ENCODE results near the gene CDK10.
"Not testable (repeated sequence)": the region's sequence is repeated elsewhere in the genome, so short reads cannot be mapped to it uniquely, and the experiment has no call there.

The CDK10 gene

DNA sequence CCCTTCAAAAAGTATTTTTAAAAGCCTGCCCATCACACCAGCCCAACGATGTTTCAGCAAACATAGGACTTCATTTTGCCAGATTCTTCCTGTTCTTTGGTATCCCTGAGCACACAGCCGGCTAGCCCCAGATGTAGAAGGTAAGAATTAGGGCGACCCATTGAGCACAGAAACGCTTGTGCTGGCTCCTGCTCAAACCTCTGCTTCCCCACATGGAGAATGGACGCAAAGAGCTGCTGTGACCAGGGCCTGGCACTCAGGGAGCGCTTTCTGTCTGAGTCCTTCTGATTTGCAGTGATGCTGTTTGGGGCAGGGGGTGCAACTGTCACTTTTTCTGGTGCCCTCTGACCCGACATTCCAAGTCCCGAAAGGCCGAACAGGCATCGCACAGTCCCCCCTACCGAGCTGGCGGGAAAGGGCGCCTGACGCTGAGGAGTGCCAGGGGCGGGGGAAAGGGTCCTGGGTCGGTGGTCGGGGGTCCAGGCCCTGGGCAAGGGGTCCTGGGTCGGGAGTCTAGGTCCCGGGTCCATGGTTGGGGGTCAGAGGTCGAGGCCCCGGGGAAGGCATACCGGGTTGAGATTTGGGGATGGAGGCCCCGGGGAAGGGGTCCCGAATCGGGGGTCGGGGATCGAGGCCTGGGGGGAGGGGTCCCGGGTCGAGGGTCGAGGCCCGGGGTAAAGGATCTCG lies 29.9 kb upstream of the CDK10 start:
- no peak for TF ChIP-seq GATA1 (IDR thresholded peaks at IDR 0.05; ENCODE audit: low read depth, low read length)
- no peak for TF ChIP-seq POLR2A (IDR thresholded peaks at IDR 0.05; ENCODE audit: low read length)
- no peak for DNase-seq

DNA sequence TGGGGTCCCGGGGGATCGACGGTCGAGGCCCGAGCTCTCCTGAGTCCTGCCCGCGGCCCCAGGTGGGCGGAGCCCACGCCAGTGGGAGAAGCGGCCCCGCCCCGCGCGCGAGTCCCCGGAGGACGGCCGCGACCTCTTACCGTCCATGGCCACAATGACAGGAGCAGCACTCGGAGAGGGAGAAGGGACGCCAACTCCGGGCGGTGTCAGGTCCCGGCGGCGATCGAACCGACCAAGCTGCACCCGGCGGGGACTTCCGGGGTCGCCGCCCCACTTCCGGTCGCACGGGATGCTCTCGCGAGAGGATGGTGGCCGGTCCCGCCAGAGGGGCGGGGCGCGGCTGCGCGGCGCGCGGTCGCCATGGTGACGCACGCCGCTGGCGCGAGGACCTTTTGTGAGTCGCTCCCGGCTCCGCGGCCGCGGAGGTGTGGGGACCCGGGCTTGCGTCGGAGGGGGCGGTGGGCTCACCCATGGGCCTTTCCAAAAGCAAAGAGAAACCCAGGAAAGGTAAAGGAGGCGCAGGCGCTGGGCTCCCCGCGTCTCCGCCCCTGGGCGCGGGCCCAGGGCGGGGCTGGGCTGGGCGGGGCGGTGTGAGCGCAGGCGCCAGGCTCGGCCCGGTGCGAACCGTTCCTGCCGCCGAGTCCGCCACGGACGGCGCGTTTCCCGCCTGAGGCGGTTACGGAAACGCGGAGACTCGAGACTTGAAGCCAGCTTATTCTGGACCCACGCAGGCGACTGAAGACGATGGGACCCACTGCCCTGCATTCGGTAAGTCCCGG lies 28.9 kb upstream of the CDK10 start, which contains the start of the genes CHMP1A and SPATA33:
TSS of gene CHMP1A (minus strand) at position 267 of the 779 bp plus-strand sequence. CDS start at position 147, 120 bp downstream.
TSS of gene SPATA33 (plus strand) at position 395 of the 779 bp plus-strand sequence. CDS start at position 471, 76 bp downstream.
- TF ChIP-seq POLR2A (IDR thresholded peaks at IDR 0.05; ENCODE audit: low read length) (peak; percentile 76), GATA1 (IDR thresholded peaks at IDR 0.05; ENCODE audit: low read depth, low read length) (no peak)
- DNase-seq: peak; percentile 94 to 97

DNA sequence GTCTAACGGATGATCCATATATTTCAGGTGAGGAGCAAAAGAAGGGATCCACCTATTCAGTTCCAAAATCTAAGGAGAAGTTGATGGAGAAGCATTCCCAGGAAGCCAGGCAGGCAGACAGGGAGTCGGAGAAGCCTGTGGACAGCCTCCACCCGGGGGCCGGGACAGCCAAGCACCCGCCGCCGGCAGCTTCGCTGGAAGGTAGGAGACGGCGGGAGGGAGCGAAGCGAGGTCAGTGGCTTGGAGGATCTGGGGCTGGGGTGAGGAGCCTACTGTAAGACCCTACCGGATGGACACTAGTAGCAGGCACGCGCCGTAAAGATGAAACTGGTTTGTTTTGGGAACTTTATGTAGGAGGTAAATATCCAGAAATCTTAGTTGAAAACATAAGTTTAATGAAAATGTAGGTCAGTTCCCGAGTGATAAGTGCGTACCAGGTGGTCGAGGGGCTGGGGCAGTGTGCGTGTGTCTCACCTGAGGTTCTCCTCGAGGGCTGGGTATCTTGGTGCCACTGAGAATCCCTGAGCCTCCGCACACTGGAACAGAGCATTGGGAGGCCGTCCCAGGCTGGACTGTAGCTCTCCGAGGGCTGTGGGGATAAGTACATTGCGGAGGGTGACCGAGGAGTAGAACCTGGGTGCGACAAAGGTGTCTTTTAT lies 28.1 kb upstream of the CDK10 start:
- peak; percentile 50 to 61 for DNase-seq
- TF ChIP-seq GATA1 (IDR thresholded peaks at IDR 0.05; ENCODE audit: low read depth, low read length): no peak
- TF ChIP-seq POLR2A (IDR thresholded peaks at IDR 0.05; ENCODE audit: low read length): peak; percentile 54

DNA sequence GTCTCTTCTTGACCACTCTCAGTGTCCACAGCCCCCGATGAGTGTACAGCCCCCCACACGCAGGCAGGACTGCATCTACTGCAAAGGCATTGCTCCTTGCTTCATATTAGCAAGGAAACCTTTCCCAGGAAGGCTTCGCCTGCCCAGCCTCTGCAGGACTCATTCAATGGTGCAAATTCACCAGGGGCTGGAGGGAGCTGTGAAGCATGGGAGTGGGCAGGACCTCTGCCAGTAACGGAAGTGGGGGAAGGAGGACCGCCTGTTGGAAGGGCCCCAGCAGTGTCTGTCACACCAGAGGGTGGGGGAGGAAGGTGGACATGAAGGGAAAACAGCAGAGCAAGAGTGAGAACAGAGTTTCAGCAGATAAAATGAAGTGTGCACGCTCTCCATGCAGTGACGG lies 26.3 kb upstream of the CDK10 start:
- no peak for DNase-seq
- no peak for TF ChIP-seq GATA1 (IDR thresholded peaks at IDR 0.05; ENCODE audit: low read depth, low read length)

DNA sequence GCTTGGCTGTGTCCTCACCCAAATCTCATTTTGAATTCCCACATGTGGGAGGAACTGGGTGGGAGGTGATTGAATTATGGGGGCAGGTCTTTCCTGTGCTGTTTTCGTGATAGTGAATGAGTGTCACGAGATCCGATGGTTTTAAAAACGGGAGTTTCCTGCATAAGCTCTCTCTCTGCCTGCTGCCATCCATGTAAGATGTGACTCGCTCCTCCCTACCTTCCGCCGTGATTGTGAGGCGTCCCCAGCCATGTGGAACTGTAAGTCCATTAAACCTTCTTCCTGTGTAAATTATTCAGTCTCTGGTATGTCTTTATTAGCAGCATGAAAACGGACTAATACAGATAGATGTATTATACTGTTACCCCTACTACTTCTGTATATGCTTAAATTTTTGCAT lies 25.3 kb upstream of the CDK10 start:
- TF ChIP-seq GATA1 (IDR thresholded peaks at IDR 0.05; ENCODE audit: low read depth, low read length): no peak
- TF ChIP-seq POLR2A (IDR thresholded peaks at IDR 0.05; ENCODE audit: low read length): no peak
- no peak for DNase-seq

DNA sequence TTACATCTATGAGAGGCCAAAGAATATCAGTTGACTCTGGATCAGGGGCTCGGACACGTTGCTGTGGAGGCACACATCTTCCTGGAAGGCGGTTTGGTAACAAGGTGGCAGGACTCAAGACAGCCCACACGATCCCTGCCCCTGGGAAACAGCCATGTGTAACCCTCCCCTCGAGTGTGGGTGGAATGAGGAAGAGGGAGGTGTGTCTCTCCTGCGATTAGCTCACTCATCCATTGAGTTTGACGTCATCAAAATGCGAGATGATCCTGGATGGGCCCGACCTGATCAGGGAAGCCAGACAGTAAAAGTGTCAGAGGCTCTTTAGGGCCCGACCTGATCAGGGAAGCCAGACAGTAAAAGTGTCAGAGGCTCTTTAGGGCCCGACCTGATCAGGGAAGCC lies 22.3 kb upstream of the CDK10 start:
- not testable (repeated sequence) for DNase-seq

DNA sequence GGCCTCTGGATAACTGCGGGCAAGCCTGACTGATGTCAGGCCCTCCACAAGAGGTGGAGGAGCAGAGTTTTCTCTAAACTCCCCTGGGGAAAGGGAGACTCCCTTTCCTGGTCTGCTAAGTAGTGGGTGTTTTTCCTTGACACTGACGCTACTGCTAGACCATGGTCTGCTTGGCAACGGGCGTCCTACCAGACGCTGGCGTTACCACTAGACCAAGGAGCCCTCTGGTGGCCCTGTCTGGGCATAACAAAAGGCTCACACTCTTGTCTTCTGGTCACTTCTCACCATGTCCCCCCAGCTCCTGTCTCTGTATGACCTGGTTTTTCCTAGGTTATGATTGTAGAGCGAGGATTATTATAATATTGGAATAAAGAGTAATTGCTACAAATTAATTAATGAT lies 19.5 kb upstream of the CDK10 start:
- DNase-seq: peak; percentile 30 to 45

DNA sequence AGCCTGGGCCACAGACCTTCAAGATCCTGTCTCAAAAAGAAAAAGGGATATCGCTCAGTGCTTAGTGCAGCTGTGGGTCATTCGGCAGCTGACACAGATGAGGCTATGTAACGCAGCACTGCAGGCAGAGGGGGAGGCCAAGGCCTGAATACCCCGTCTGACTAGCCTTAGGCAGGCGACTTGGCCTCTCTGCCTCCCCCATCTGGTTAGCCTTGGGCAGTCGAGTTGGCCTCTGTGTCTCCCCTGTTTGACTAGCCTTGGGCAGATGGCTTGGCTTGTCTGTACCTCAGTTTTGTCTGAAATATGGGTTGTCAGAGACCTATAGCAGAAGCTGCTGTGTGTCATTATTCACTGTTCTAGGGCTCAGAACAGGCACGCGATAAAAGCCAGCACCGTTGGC lies 18.9 kb upstream of the CDK10 start:
- no peak for DNase-seq
- no peak for TF ChIP-seq GATA1 (IDR thresholded peaks at IDR 0.05; ENCODE audit: low read depth, low read length)
- TF ChIP-seq POLR2A (IDR thresholded peaks at IDR 0.05; ENCODE audit: low read length): no peak

DNA sequence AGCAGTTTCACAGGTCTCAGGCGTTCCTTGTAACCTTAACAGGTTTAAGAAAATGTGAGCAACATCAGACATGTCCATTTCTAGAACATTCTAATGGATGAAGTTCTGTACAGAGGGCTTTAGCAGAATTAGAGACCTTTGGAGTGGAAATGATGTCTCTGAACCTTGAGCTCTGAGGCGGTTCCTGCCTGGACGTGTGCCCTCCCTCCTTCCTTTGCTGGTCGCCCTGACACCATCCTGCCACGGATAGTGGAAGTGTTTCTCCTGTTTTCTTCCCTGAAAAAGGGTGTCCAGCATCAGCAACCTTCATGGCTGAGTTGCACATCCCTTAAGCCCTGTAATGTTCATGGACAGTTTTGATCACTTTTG lies 17.7 kb upstream of the CDK10 start:
- no peak for TF ChIP-seq GATA1 (IDR thresholded peaks at IDR 0.05; ENCODE audit: low read depth, low read length)
- TF ChIP-seq POLR2A (IDR thresholded peaks at IDR 0.05; ENCODE audit: low read length): no peak

DNA sequence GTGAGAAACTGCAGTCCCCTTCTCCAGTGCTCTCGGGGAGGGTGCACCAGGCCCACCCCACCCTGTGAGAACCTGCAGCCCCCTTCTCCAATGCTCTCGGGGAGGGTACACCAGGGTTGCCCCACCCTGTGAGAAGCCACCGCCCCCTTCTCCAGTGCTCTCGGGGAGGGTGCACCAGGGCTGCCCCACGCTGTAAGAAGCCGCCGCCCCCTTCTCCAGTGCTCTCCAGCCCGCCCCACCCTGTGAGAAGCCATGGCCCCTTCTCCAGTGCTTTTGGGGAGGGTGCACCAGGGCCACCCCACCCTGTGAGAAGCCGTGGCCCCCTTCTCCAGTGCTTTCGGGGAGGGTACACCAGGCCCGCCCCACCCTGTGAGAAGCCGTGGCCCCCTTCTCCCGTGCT lies 16.7 kb upstream of the CDK10 start:
- TF ChIP-seq GATA1 (IDR thresholded peaks at IDR 0.05; ENCODE audit: low read depth, low read length): no peak
- TF ChIP-seq POLR2A (IDR thresholded peaks at IDR 0.05; ENCODE audit: low read length): no peak
- no peak for DNase-seq

More for the DNA sequence above, 17.7 kb upstream of the CDK10 start:
- no peak for DNase-seq

DNA sequence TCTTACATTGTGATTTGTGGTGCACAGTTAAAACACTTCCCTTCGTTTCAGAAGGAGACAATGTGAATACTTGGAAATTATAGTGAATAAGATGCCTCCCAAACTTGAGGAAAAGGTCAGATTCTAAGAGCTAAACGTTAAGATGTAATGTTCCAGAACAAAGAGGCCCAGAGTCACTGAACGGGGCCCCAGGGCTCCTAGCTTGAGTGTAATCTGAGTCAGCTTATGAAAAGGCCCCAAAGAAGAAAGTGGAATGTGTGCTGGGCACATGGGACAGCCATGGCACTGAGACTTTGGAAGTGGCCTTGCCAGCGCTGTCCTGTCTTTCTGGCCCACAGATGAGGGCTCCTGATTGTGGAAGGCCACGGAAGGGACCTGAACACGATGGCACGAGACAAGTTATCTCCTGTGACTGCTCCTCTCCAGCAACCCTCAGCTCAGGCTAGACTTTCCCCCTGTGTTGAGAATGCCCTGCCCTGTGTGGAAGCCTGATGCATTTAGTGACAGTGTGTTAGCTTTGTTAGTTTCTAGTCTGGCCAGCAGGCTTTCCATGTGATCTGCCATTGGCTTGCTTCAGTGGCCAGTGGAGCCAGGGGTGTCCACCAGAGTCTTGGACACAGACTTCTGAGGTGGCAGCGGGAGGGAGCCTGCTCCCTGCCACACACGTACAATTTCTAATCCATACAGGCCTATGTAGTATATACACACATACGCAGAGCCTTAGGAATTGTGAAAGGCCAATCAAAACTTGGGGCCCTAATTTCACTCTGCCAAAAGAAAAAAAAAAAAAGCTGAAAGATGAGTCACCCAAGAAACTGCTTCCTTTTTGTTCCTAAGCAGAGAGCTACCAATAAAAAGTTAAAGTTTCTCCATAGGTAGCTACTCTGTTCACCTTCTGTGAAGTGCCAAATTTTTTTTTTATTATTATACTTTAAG lies 15.7 kb upstream of the CDK10 start:
- no peak for DNase-seq
- TF ChIP-seq GATA1 (IDR thresholded peaks at IDR 0.05; ENCODE audit: low read depth, low read length) (no peak), POLR2A (IDR thresholded peaks at IDR 0.05; ENCODE audit: low read length) (no peak)

DNA sequence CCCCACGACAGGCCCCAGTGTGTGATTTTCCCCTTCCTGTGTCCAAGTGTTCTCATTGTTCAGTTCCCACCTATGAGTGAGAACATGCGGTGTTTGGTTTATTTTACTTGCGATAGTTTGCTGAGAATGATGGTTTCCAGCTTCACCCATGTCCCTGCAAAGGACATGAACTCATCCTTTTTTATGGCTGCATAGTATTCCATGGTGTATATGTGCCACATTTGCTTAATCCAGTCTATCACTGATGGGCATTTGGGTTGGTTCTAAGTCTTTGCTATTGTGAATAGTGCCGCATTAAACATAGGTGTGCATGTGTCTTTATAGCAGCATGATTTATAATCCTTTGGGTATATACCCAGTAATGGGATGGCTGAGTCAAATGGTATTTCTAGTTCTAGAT lies 14.9 kb upstream of the CDK10 start:
- not testable (repeated sequence) for DNase-seq

DNA sequence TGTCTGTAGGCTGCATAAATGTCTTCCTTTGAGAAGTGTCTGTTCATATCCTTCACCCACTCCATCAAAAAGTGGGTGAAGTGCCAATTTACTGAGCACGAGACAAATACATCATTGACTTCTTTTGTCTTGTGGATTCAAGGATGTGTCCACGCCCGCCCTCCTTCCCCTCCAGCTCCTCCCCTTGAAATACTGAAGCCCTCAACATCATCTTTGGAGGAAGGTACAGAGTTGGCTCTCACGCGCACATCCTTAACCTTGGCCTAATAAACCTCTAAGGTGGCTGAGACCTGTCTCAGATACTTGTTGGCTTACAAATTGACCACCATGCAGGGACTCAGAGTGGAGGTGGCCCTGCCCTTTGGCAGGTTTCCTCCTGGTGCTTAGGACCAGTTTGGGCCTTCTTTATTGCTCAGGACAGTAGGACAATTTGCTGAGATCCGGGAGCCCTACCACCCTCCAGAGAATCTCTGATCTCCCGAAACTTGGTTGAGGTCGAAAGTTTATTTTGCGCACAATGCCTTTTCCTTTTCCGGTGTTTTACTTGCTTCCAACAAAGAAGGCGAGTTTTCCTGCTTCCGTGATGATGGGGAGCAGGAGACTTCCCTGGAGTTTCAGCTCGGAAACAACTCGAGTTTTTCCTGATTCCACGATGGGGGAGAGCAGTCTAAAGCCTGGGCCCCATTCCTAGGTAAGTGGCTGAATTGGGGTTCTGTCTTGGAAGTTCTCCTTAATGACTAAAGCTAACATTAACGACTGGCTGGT lies 14.1 kb upstream of the CDK10 start:
- no peak for DNase-seq
- no peak for TF ChIP-seq POLR2A (IDR thresholded peaks at IDR 0.05; ENCODE audit: low read length)
- TF ChIP-seq GATA1 (IDR thresholded peaks at IDR 0.05; ENCODE audit: low read depth, low read length): no peak

Measured in erythroblast (primary cell).